HEK293T (cell line): ENCODE results near the gene TWSG1.
A peak's percentile ranks its signal among the peaks of the same experiment; 100 is the strongest.

Experiments
- CTCF ChIA-PET: fragments of 350-600 bp; formaldehyde crosslinking; extraction: SDS; loops from one replicate; lab custom pipeline; 2021; ENCODE audit warnings: antibody characterized with exemption, inconsistent platforms; lab: Yijun Ruan, JAX
- POLR2A ChIA-PET: fragments of 350-600 bp; formaldehyde crosslinking; extraction: SDS; loops from one replicate; lab custom pipeline; 2020; ENCODE audit warnings: antibody characterized with exemption, inconsistent platforms; lab: Yijun Ruan, JAX
- DNase-seq: peaks from one replicate; pipeline ENCODE4 v3.0.0; 2012; ENCODE audit warnings: mixed read lengths; ENCODE audit errors: extremely low spot score
- ARNT ChIP-seq: fragments of 450-650 bp; IDR thresholded peaks from 2 replicates; pipeline ENCODE4 v1.6.1; 2017; ENCODE audit warnings: mild to moderate bottlenecking
- BHLHE40 ChIP-seq: fragments of 450-650 bp; IDR thresholded peaks from 2 replicates; pipeline ENCODE4 v1.6.1; 2016; ENCODE audit warnings: mild to moderate bottlenecking, moderate library complexity, borderline replicate concordance
- CTBP1 ChIP-seq: fragments of 450-650 bp; IDR thresholded peaks from 2 replicates; pipeline ENCODE4 v1.6.1; 2016; ENCODE audit warnings: borderline replicate concordance
- ELF4 ChIP-seq: fragments of 450-650 bp; IDR thresholded peaks from 2 replicates; pipeline ENCODE4 v1.6.1; 2017; ENCODE audit warnings: antibody characterized with exemption
- FOXA1 ChIP-seq: fragments of 450-650 bp; IDR thresholded peaks from 2 replicates; pipeline ENCODE4 v1.6.1; 2016; ENCODE audit warnings: mild to moderate bottlenecking
- FOXK2 ChIP-seq: fragments of 450-650 bp; IDR thresholded peaks from 2 replicates; pipeline ENCODE4 v1.6.1; 2016; ENCODE audit warnings: mild to moderate bottlenecking
- FOXM1 ChIP-seq: fragments of 450-650 bp; IDR thresholded peaks from 2 replicates; pipeline ENCODE4 v1.6.1; 2017; ENCODE audit warnings: mild to moderate bottlenecking, borderline replicate concordance
- HDGF ChIP-seq: fragments of 450-650 bp; IDR thresholded peaks from 2 replicates; pipeline ENCODE4 v1.6.1; 2017; ENCODE audit warnings: antibody characterized with exemption, borderline replicate concordance
- L3MBTL2 ChIP-seq: fragments of 450-650 bp; conservative IDR thresholded peaks from 2 replicates; pipeline ENCODE4 v1.6.1; 2016; ENCODE audit warnings: mild to moderate bottlenecking
- LEF1 ChIP-seq: fragments of 450-650 bp; IDR thresholded peaks from 2 replicates; pipeline ENCODE4 v1.6.1; 2017; ENCODE audit warnings: mild to moderate bottlenecking, borderline replicate concordance
- NFRKB ChIP-seq: fragments of 450-650 bp; IDR thresholded peaks from 2 replicates; pipeline ENCODE4 v1.6.1; 2016; ENCODE audit warnings: mild to moderate bottlenecking, moderate library complexity
- PKNOX1 ChIP-seq: fragments of 450-650 bp; IDR thresholded peaks from 2 replicates; pipeline ENCODE4 v1.6.1; 2016
- SP1 ChIP-seq: fragments of 450-650 bp; IDR thresholded peaks from 2 replicates; pipeline ENCODE4 v1.6.1; 2017
- SUZ12 ChIP-seq: fragments of 450-650 bp; IDR thresholded peaks from 2 replicates; pipeline ENCODE4 v1.6.1; 2016; ENCODE audit warnings: mild to moderate bottlenecking
- TARDBP ChIP-seq: fragments of 450-650 bp; IDR thresholded peaks from 2 replicates; pipeline ENCODE4 v1.6.1; 2016
- ZNF384 ChIP-seq: fragments of 450-650 bp; IDR thresholded peaks from 2 replicates; pipeline ENCODE4 v1.6.1; 2016

Gene TWSG1

GRCh38 chr18:9323750-9324445, 10.7 kb upstream of the TWSG1 start:
- ChIA-PET POLR2A (no interaction called here), CTCF (no interaction called here)
- no peak for TF ChIP-seq TARDBP
- no peak for TF ChIP-seq ARNT
- TF ChIP-seq ELF4: no peak
- TF ChIP-seq HDGF: no peak
- TF ChIP-seq CTBP1: no peak
- no peak for TF ChIP-seq FOXM1
- no peak for TF ChIP-seq L3MBTL2
- no peak for TF ChIP-seq ZNF384
- no peak for DNase-seq

- ChIA-PET CTCF (no interaction called here), POLR2A (no interaction called here)
- no peak for DNase-seq
Observed at GRCh38 chr18:9325716-9326115, 8.9 kb upstream of the TWSG1 start.

DNA sequence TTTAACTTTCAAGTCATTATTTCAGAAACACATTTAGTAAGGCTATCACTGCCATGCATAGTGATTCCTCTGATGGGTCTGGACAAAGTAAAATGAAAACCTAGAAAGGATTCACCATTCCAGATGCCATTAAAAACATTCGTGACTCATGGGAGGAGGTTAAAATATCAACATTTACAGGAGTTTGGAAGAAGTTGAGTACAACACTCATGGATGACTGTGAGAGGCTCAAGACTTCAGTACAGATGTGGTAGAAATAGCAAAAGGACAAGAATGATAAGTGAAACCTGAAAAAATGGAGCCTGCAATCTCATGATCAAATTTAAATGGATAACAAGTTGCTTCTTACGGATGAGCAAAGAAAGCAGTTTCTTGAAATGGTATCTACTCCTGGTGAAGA, 5.8 kb upstream of the TWSG1 start:
- ChIA-PET POLR2A (no interaction called here), CTCF (no interaction called here)
- no peak for DNase-seq
- TF ChIP-seq BHLHE40: no peak
- no peak for TF ChIP-seq ZNF384
- TF ChIP-seq CTBP1: no peak
- no peak for TF ChIP-seq ARNT
- TF ChIP-seq SUZ12: no peak
- TF ChIP-seq FOXM1: no peak
- no peak for TF ChIP-seq NFRKB

More at GRCh38 chr18:9325716-9326115, 8.9 kb upstream of the TWSG1 start:
- TF ChIP-seq SP1: no peak
- TF ChIP-seq FOXK2: no peak
- no peak for TF ChIP-seq FOXA1
- no peak for TF ChIP-seq HDGF
- no peak for TF ChIP-seq ZNF384
- no peak for TF ChIP-seq LEF1
- TF ChIP-seq NFRKB: no peak
- TF ChIP-seq CTBP1: no peak
- no peak for TF ChIP-seq ARNT
- no peak for TF ChIP-seq BHLHE40
- no peak for TF ChIP-seq TARDBP
- no peak for TF ChIP-seq ELF4
- TF ChIP-seq L3MBTL2: no peak
- no peak for TF ChIP-seq SUZ12
- no peak for TF ChIP-seq PKNOX1
- no peak for TF ChIP-seq FOXM1

DNA sequence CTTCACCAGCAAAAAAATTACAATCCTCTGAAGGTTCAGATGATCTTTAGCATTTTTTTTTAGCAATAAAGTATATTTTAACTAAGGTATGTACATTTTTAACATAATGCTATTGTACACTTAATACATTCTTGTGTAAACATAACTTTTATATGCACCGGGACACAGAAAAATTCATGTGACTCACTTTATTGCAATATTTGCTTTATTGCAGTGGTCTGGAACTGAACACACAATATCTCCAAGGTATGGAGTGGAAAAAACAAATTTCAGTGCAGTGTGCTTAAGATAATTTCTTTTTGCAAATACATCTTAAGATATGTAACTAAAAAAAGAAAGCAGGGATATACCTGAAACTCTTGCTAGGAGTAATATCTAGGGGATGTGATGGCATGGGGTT, 5.1 kb upstream of the TWSG1 start:
- DNase-seq: no peak

GRCh38 chr18:9330419-9330818, 4.2 kb upstream of the TWSG1 start:
- DNase-seq: no peak
- TF ChIP-seq ZNF384 (no peak), LEF1 (no peak), NFRKB (no peak), PKNOX1 (no peak), CTBP1 (no peak)
- POLR2A ChIA-PET: no interaction called here
- CTCF ChIA-PET: interaction anchor here (0.6 kb wide), 1 partner anchor 17 kb away, joined by 3 read pairs; no protein-coding TSS in a partner anchor

More for the DNA sequence above, 5.1 kb upstream of the TWSG1 start:
- ChIA-PET CTCF (no interaction called here), POLR2A (no interaction called here)
- TF ChIP-seq NFRKB (no peak), LEF1 (no peak), FOXM1 (no peak), SP1 (no peak), BHLHE40 (no peak), PKNOX1 (no peak), CTBP1 (no peak), ELF4 (no peak), L3MBTL2 (no peak), ZNF384 (no peak), SUZ12 (no peak), FOXK2 (no peak), FOXA1 (no peak), TARDBP (no peak), HDGF (no peak)

GRCh38 chr18:9333441-9334328, 888 bp upstream of the TWSG1 start:
- peak; percentile 18 for DNase-seq
- no peak for TF ChIP-seq FOXM1
- TF ChIP-seq PKNOX1: no peak
- TF ChIP-seq L3MBTL2: peak; percentile 83
- no peak for TF ChIP-seq HDGF
- TF ChIP-seq FOXA1: no peak
- no peak for TF ChIP-seq NFRKB
- peak; percentile 47; the same call in 1 of the 2 replicates for TF ChIP-seq ZNF384
- no peak for TF ChIP-seq FOXK2

More at GRCh38 chr18:9333441-9334328, 888 bp upstream of the TWSG1 start:
- CTCF ChIA-PET: interaction anchor here (0.6 to 0.7 kb wide), 2 partner anchors 86 to 197 kb away, joined by 3 to 4 read pairs; partner anchors contain the start of gene ANKRD12
- POLR2A ChIA-PET: interaction anchor here (1.3 to 1.4 kb wide), 3 partner anchors 13 to 180 kb away, joined by 3 to 4 read pairs (median 3); no protein-coding TSS in a partner anchor
